ENCODE data around the gene FXYD1.

DNA sequence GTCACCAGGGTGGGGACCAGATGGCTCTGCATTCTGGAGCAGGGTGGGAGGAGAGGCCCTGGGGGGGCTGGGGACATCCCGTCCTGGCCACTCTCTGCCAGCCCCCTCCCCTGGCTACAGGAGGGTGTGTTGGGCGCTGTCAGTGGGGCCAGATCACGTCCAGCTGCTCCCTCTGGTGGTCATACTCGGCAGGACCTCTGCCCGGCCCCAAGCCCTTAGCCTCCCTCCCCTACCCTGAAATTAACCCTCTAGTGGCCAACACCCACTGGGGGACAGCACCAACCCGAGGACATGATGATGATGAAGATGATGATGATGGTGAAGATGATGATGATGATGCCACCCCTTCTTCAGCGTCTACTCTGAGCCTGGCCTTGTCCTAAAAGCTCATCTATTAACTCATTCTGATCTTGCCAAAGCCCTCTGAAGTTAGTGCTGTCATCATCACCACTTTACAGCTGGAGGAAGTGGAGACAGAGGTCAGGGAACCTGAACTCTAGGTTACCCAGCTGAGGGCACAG is 3.2 kb upstream of the FXYD1 start:
- TF ChIP-seq POLR2AphosphoS5 (IDR thresholded peaks at IDR 0.05) (peak in 1 of 3 donors; percentile 30), POLR2A (IDR thresholded peaks at IDR 0.05) (no peak), EP300 (IDR thresholded peaks at IDR 0.05) (no peak)
- TF ChIP-seq, protein P1, sequence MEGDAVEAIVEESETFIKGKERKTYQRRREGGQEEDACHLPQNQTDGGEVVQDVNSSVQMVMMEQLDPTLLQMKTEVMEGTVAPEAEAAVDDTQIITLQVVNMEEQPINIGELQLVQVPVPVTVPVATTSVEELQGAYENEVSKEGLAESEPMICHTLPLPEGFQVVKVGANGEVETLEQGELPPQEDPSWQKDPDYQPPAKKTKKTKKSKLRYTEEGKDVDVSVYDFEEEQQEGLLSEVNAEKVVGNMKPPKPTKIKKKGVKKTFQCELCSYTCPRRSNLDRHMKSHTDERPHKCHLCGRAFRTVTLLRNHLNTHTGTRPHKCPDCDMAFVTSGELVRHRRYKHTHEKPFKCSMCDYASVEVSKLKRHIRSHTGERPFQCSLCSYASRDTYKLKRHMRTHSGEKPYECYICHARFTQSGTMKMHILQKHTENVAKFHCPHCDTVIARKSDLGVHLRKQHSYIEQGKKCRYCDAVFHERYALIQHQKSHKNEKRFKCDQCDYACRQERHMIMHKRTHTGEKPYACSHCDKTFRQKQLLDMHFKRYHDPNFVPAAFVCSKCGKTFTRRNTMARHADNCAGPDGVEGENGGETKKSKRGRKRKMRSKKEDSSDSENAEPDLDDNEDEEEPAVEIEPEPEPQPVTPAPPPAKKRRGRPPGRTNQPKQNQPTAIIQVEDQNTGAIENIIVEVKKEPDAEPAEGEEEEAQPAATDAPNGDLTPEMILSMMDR (IDR thresholded peaks at IDR 0.05): peak; percentile 89 to 90
